BE2C (cell line): Measurements from ENCODE around the gene FLII.

Experiments
- DNase-seq: peaks from one replicate; pipeline ENCODE4 v3.0.0-alpha.2; 2020
- H3K27me3 ChIP-seq: fragments of 250-450 bp; sonication (Bioruptor Pico); 2 replicates; pipeline ENCODE4 v1.5.1; 2020; ENCODE audit warnings: mild to moderate bottlenecking
- H3K36me3 ChIP-seq: fragments of 250-450 bp; sonication (Bioruptor Pico); 2 replicates; pipeline ENCODE4 v1.5.1; 2020; ENCODE audit warnings: mild to moderate bottlenecking
- H3K4me1 ChIP-seq: fragments of 250-450 bp; sonication (Bioruptor Pico); 2 replicates; pipeline ENCODE4 v1.5.1; 2020
- H3K4me3 ChIP-seq: 2 replicates; pipeline ENCODE4 v1.5.1; 2011; ENCODE audit warnings: low read depth, low read length
- H3K9me3 ChIP-seq: fragments of 250-450 bp; sonication (Bioruptor Pico); 2 replicates; pipeline ENCODE4 v1.5.1; 2020
- CTCF ChIP-seq: IDR thresholded peaks from 2 replicates; pipeline ENCODE4 v1.5.1; 2012; ENCODE audit warnings: mild to moderate bottlenecking, low read depth, low read length

Gene FLII

GRCh38 chr17:18256776-18257175 is 1.8 kb downstream of the FLII start:
- H3K27me3 ChIP-seq, result no peaks in the 10 kb centered on the region
- no peak for DNase-seq
- no peak for TF ChIP-seq CTCF
- H3K36me3 ChIP-seq, result no peaks in the 10 kb centered on the region
- H3K4me3 ChIP-seq, result no peak overlapping the region
- H3K9me3 ChIP-seq, result no peaks in the 10 kb centered on the region
- H3K4me1 ChIP-seq, result no peaks in the 10 kb centered on the region; the same call in 1 of the 2 replicates

GRCh38 chr17:18256351-18256750 is 2.2 kb downstream of the FLII start:
- Histone ChIP-seq H3K4me1 (no peaks in the 10 kb centered on the region; the same call in 1 of the 2 replicates), H3K27me3 (no peaks in the 10 kb centered on the region), H3K4me3 (no peak overlapping the region), H3K9me3 (no peaks in the 10 kb centered on the region), H3K36me3 (no peaks in the 10 kb centered on the region)
- no peak for DNase-seq
- no peak for TF ChIP-seq CTCF

GRCh38 chr17:18254888-18255649 is 3.5 kb downstream of the FLII start:
- Histone ChIP-seq H3K4me1 (no peaks in the 10 kb centered on the region; the same call in 1 of the 2 replicates), H3K4me3 (no peak overlapping the region), H3K36me3 (no peaks in the 10 kb centered on the region), H3K9me3 (no peaks in the 10 kb centered on the region), H3K27me3 (no peaks in the 10 kb centered on the region)
- TF ChIP-seq CTCF, result no peak
- DNase-seq, result no peak

GRCh38 chr17:18253947-18254821 is 4.4 kb downstream of the FLII start:
- Histone ChIP-seq H3K36me3 (no peaks in the 10 kb centered on the region), H3K9me3 (no peaks in the 10 kb centered on the region), H3K27me3 (no peaks in the 10 kb centered on the region), H3K4me1 (no peaks in the 10 kb centered on the region; the same call in 1 of the 2 replicates), H3K4me3 (no peak overlapping the region)
- DNase-seq, result no peak
- TF ChIP-seq CTCF, result no peak

- Histone ChIP-seq H3K4me3 (no peak overlapping the region), H3K4me1 (no peaks in the 10 kb centered on the region; the same call in 1 of the 2 replicates), H3K27me3 (no peaks in the 10 kb centered on the region), H3K9me3 (no peaks in the 10 kb centered on the region), H3K36me3 (no peaks in the 10 kb centered on the region)
- no peak for TF ChIP-seq CTCF
- no peak for DNase-seq
These were observed 5.2 kb downstream of the FLII start for GRCh38 chr17:18253187-18253884.
